Vein endothelial cell (primary cell): ENCODE results near the gene SELENOF. TPM values are rescaled to one million over a fixed set of nuclear protein-coding genes. Genes with fewer than 3 reads are reported as not detected.

Experiments
- total RNA-seq: library from RNA; depleted of rRNA; stranded (reverse); fragments of >200 nt; gene quantifications from 2 replicates; pipeline ENCODE4 v1.2.3, GENCODE V29; 2012

SELENOF gene
- 139 and 143 TPM in 2 replicates for total RNA-seq

DNA sequence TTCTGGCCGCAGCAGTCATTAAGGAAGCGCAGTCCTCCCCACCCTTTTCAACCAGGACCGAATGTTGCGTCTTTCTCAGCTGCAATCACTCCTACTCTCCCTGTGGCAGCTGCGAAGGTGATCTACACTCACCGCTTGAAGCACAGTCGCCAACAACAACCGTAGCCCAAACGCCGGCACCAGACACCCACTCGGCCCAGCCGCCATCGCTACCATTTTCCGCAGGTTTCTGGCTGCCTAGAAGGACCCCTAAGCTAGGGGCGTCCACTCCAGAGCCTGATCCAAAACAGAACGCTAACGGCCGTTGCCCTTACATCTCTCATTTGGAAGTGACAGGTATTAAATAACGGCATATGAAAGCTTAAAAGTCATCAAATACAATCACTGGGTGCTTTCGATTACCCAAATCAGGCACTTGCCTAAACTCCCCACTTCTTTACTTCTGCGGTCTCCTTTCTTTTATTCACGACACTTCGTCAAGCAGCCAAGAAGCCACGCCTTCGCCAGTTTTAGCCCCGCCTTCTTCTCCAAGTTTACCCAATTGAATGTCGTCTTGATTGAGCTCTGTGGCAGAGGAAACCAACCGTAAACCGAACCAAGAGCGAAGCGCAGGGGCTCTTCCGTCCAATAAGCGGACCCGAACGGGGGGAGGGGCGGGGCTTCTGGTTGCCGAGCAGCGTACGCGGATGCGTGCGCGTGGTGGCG is at the start of gene SELENOF:
Gene SELENOF (minus strand): TSS at position 231 of the 705 bp plus-strand sequence. CDS start 15 bp downstream, at position 216.

GRCh38 chr1:86914601-86914997 is 673 bp upstream of the SELENOF start, which contains the start of gene HS2ST1:
HS2ST1 (plus strand) TSS chr1:86914635.

Other genes starting within 250 kb of the SELENOF start
- 68.3 and 90.8 TPM in 2 replicates for gene SH3GLB1, start 209.6 kb downstream of the SELENOF start, total RNA-seq
- 18.6 and 24.6 TPM in 2 replicates for gene HS2ST1, start 509 bp upstream of the SELENOF start, total RNA-seq